Measurements from ENCODE around the gene IER5L. TPM values are rescaled to one million over a fixed set of nuclear protein-coding genes. Genes with fewer than 3 reads are reported as not detected.

IER5L gene
- total RNA-seq, result 3.3 and 3.4 TPM in 2 replicates

- intact Hi-C loops (cut with micrococcal nuclease), result loop anchor here (1.0 to 5.0 kb wide), 9 partner anchors 24 to 406 kb away; no protein-coding TSS in a partner anchor
Observed at GRCh38 chr9:129177791-129178567, at the start of gene IER5L. Gene IER5L, minus strand, starts transcription at chr9:129178261. Its CDS starts 209 bp downstream, at chr9:129178052.

GRCh38 chr9:129227843-129228189, 49.8 kb upstream of the IER5L start:
- intact Hi-C loops (cut with micrococcal nuclease), result no loop called here

- intact Hi-C loops (cut with micrococcal nuclease), result no loop called here
Observed at GRCh38 chr9:129225815-129226214, 47.8 kb upstream of the IER5L start.

GRCh38 chr9:129225490-129225778, 47.4 kb upstream of the IER5L start:
- intact Hi-C loops (cut with micrococcal nuclease), result no loop called here

GRCh38 chr9:129224618-129225489, 46.8 kb upstream of the IER5L start:
- intact Hi-C loops (cut with micrococcal nuclease), result no loop called here

GRCh38 chr9:129223551-129224208, 45.6 kb upstream of the IER5L start:
- intact Hi-C loops (cut with micrococcal nuclease), result no loop called here

- intact Hi-C loops (cut with micrococcal nuclease), result no loop called here
Observed at GRCh38 chr9:129222819-129223218, 44.8 kb upstream of the IER5L start.

- intact Hi-C loops (cut with micrococcal nuclease), result no loop called here
Observed at GRCh38 chr9:129221979-129222635, 44.0 kb upstream of the IER5L start.

GRCh38 chr9:129221233-129221632, 43.2 kb upstream of the IER5L start:
- intact Hi-C loops (cut with micrococcal nuclease), result no loop called here

GRCh38 chr9:129220771-129221170, 42.7 kb upstream of the IER5L start:
- intact Hi-C loops (cut with micrococcal nuclease), result no loop called here

GRCh38 chr9:129218918-129219317, 40.9 kb upstream of the IER5L start:
- intact Hi-C loops (cut with micrococcal nuclease), result no loop called here

GRCh38 chr9:129218272-129218625, 40.2 kb upstream of the IER5L start:
- intact Hi-C loops (cut with micrococcal nuclease), result no loop called here

GRCh38 chr9:129213551-129213950, 35.5 kb upstream of the IER5L start:
- intact Hi-C loops (cut with micrococcal nuclease), result no loop called here

- intact Hi-C loops (cut with micrococcal nuclease), result no loop called here
Observed at GRCh38 chr9:129211686-129212085, 33.6 kb upstream of the IER5L start.

- intact Hi-C loops (cut with micrococcal nuclease), result no loop called here
Observed at GRCh38 chr9:129210125-129210524, 32.1 kb upstream of the IER5L start.

- intact Hi-C loops (cut with micrococcal nuclease), result no loop called here
Observed at GRCh38 chr9:129209580-129209979, 31.5 kb upstream of the IER5L start.

- intact Hi-C loops (cut with micrococcal nuclease), result no loop called here
Observed at GRCh38 chr9:129209109-129209508, 31.0 kb upstream of the IER5L start.

- intact Hi-C loops (cut with micrococcal nuclease), result no loop called here
Observed at GRCh38 chr9:129208207-129209032, 30.4 kb upstream of the IER5L start.

- intact Hi-C loops (cut with micrococcal nuclease), result no loop called here
Observed at GRCh38 chr9:129206905-129207304, 28.8 kb upstream of the IER5L start.

- intact Hi-C loops (cut with micrococcal nuclease), result no loop called here
Observed at GRCh38 chr9:129206401-129206800, 28.3 kb upstream of the IER5L start.

- intact Hi-C loops (cut with micrococcal nuclease), result loop anchor here (5.0 kb wide), 2 partner anchors 32 to 1808 kb away; partner anchors contain the start of gene SLC2A8
Observed at GRCh38 chr9:129204840-129205239, 26.8 kb upstream of the IER5L start.
